SK-N-MC (cell line): ENCODE data around the gene KIFC3.
"Not testable (repeated sequence)": the region's sequence is repeated elsewhere in the genome, so short reads cannot be mapped to it uniquely, and the experiment has no call there.

Experiments
- DNase-seq: peaks from one replicate; pipeline ENCODE4 v3.0.0-alpha.2; 2011; ENCODE audit warnings: low read depth, low spot score
- H3K27ac ChIP-seq: fragments of 200-600 bp; sonication (generic); 2 replicates; pipeline ENCODE4 v1.5.1; 2016; ENCODE audit warnings: mixed run types
- H3K36me3 ChIP-seq: fragments of 200-600 bp; sonication (generic); 2 replicates; pipeline ENCODE4 v1.6.1; 2017; ENCODE audit warnings: antibody characterized with exemption, low read length, mixed read lengths; ENCODE audit not compliant: insufficient read depth
- H3K4me3 ChIP-seq: fragments of 200-600 bp; sonication (generic); 2 replicates; pipeline ENCODE4 v1.5.1; 2016
- H3K9ac ChIP-seq: fragments of 200-600 bp; sonication (generic); 2 replicates; pipeline ENCODE4 v1.8.0; 2017; ENCODE audit warnings: mixed run types, mixed read lengths; ENCODE audit not compliant: insufficient read length
- H3K9me3 ChIP-seq: fragments of 200-600 bp; sonication (generic); 2 replicates; pipeline ENCODE4 v1.6.1; 2017; ENCODE audit warnings: low read depth, mild to moderate bottlenecking, antibody characterized with exemption, low read length, moderate library complexity, mixed read lengths
- EZH2 ChIP-seq: fragments of 200-600 bp; sonication (generic); IDR thresholded peaks from one replicate; pipeline ENCODE4 v1.6.1; 2017; ENCODE audit warnings: antibody characterized with exemption
- FOXP2 ChIP-seq: optimal IDR thresholded peaks from 2 replicates; pipeline ENCODE3; 2011; ENCODE audit warnings: mild to moderate bottlenecking, moderate library complexity; ENCODE audit not compliant: insufficient read depth; ENCODE audit errors: extremely low read length, control extremely low read depth
- POLR2AphosphoS5 ChIP-seq: IDR thresholded peaks from 2 replicates; pipeline ENCODE4 v1.6.1; 2012; ENCODE audit warnings: mild to moderate bottlenecking, low read depth, low read length, borderline replicate concordance

KIFC3 gene

DNA sequence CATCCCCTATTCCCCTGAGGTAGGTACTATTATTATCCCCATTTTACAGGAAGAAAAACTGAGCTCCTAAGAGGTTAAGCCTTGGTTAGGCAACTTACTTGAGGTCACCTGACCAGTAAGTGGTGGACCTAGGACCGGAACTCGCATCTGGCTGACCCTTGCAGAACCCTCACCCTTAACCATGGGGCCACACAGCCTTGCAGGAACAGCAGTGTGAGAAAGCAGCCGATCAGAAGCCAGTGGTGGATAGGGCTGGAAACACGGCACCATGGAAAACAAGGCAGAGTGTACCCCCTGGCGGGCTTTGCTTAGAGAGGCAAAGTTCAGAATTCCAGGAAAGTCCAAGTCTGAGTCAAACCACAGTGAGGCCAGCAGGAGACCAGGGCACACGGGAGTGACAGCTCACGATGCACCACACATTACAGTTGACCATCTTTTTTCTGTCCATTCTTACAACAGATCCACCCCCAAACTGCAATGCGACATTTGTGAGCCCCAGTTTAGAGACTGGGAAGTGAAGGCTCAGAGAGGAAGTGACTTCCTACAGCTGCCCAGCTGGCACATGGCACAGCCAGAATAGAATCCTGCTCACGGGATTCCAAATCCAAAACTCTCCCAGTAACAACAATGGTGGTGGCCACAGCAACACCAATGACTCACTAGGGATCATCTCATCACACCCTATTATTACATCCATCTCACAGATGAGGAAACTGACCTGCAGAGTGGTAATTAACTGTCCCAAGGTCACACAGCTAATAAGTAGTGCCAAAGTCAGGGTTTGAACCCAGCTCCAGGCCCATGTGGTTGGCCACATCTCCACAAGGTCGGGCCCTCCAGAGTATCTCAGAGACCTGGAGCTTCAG is 20.3 kb downstream of the KIFC3 start:
- no peak overlapping the region for H3K4me3 ChIP-seq
- no peak for DNase-seq
- no peaks in the 10 kb centered on the region; the same call in 1 of the 2 replicates for H3K36me3 ChIP-seq
- no peak overlapping the region for H3K9ac ChIP-seq
- H3K9me3 ChIP-seq: no peaks in the 10 kb centered on the region
- H3K27ac ChIP-seq: no peak overlapping the region
- TF ChIP-seq POLR2AphosphoS5 (no peak), FOXP2 (no peak), EZH2 (no peak)

DNA sequence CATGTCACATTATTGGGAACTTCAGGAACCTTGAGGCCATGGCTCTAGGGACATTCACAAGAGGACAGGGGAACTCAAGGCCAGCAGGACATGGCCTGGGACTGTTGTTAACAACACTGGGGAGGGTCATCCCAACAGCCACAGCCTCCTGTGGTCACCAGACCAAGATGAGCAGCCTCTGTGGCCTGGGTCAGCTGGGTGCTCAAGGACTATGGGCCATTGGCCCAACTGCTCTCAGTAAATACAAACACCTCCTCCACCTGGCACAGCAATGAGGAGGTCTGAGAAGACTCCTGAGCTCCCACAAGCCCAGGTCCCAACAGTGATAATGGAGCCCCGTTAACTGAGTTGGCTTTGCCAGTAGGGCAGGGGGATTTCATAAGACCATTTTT is 20.9 kb downstream of the KIFC3 start:
- Histone ChIP-seq H3K4me3 (no peak overlapping the region), H3K36me3 (no peaks in the 10 kb centered on the region; the same call in 1 of the 2 replicates), H3K27ac (no peak overlapping the region)

DNA sequence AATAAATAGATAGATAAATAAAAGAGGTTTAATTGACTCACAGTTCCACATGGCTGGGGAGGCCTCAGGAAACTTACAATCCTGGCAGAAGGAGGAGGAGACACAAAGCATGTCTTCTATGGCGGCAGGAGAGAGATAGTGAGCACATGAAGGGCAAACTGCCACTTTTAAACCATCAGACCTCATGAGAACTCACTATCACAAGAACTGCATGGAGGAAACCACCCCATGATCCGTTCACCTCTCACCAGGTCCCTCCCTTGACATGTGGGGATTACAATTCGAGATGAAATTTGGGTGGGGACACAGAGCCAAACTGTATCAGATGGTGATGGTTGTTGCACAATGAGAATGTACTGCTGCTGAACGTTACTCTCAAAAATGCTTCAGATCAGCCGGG is 22.5 kb downstream of the KIFC3 start:
- not testable (repeated sequence) for H3K36me3 ChIP-seq

More for the DNA sequence above, 20.9 kb downstream of the KIFC3 start:
- no peaks in the 10 kb centered on the region for H3K9me3 ChIP-seq
- TF ChIP-seq FOXP2: no peak
- no peak for TF ChIP-seq EZH2
- TF ChIP-seq POLR2AphosphoS5: no peak
- no peak for DNase-seq
- no peak overlapping the region for H3K9ac ChIP-seq

DNA sequence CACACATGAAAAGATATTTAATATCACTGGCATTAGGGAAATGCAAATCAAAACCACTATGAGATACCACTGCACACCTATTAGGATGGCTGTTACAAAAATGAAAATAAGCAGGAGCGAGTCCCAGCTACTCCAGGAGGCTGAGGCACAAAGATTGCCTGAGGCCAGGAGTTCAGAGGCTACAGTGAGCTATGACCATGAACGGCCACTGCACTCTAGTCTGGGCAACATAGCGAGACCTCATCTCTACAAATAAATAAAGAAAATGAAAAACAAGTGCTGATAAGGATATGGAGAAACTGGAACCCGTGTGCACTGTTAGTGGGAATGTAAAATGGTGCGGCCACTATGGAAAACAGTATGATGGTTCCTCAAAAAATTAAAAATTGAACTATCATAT is 23.6 kb downstream of the KIFC3 start:
- DNase-seq: no peak
- H3K27ac ChIP-seq: no peak overlapping the region
- no peaks in the 10 kb centered on the region; the same call in 1 of the 2 replicates for H3K36me3 ChIP-seq
- H3K9ac ChIP-seq: no peak overlapping the region
- TF ChIP-seq POLR2AphosphoS5: no peak
- no peak overlapping the region for H3K4me3 ChIP-seq
- no peaks in the 10 kb centered on the region for H3K9me3 ChIP-seq

More for the DNA sequence above, 22.5 kb downstream of the KIFC3 start:
- not testable (repeated sequence) for H3K4me3 ChIP-seq, H3K27ac ChIP-seq, H3K9ac ChIP-seq, H3K9me3 ChIP-seq, DNase-seq

DNA sequence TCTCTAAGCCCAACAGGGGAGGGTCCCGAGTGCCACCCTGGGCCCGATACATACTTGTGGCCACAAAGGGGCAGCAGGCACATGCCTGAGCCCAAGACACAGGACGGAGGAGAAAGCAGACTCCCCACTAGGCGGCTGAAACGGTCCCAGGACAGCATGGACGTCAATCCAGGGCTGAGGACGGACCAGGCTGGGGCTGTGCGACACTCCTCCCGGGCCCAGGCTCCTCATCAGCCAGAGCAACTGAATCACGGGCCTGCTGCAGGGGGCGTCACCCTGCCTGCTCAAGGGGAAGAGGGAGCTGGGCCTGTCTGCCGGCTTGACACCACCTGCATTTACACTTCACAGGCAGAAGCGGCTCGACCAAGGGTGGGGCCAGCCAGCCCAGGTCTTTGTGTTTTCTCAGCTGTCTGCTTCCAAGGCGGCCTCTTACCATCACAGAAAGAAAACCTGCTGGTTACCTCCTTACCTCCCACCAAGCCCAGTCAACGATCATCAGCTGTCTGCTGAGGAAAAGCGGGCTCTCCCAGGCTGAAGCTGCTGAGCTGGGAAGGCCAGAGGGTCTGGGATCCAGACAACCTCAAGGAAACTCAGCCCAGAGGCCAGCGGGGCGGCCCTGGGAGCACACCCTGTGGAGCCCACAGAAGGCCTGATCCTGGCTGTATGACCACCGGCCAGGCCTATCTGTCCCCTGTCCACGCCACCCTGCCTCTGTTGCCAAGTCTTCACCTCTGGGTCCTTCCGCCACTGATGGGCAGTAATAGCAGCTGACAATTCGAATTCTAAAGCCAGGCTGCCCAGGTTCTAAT is 26.4 kb downstream of the KIFC3 start:
- H3K9me3 ChIP-seq: no peaks in the 10 kb centered on the region
- TF ChIP-seq POLR2AphosphoS5: no peak
- TF ChIP-seq EZH2: no peak
- no peak for TF ChIP-seq FOXP2
- no peak overlapping the region for H3K27ac ChIP-seq
- H3K9ac ChIP-seq: no peak overlapping the region
- no peak for DNase-seq
- no peak overlapping the region for H3K4me3 ChIP-seq
- H3K36me3 ChIP-seq: no peaks in the 10 kb centered on the region; the same call in 1 of the 2 replicates

DNA sequence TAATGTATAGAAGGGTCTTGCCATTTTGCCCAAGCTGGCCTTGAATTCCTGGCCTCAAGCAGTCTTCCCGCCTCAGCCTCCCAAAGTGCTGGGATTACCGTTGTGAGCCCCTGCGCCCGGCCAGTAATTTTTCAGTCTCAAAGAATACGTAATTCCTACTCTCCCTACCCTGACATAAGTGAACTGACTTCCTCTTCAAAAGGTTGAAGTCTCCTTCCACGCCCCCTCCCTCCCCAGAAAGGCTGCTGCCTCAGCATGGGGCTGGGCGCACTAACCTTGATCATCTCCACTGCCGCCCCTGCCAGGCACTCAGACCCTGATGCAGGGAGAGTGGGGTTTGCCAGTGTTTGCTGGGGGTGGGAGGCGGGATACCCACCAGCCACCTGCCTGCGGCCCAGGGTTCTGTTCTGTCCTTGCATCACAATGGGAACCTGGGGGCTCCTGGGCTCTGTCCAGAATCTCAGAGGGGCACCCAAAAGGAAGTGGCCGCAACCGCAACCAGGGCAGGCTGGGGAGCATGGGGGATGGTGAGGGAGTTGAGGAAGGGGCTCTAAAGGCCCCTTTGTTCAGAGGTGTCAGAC is 27.5 kb downstream of the KIFC3 start:
- Histone ChIP-seq H3K9ac (no peak overlapping the region), H3K27ac (no peak overlapping the region), H3K36me3 (no peaks in the 10 kb centered on the region; the same call in 1 of the 2 replicates), H3K4me3 (no peak overlapping the region), H3K9me3 (no peaks in the 10 kb centered on the region)
- TF ChIP-seq POLR2AphosphoS5: no peak
- no peak for TF ChIP-seq EZH2
- no peak for TF ChIP-seq FOXP2
- no peak for DNase-seq

DNA sequence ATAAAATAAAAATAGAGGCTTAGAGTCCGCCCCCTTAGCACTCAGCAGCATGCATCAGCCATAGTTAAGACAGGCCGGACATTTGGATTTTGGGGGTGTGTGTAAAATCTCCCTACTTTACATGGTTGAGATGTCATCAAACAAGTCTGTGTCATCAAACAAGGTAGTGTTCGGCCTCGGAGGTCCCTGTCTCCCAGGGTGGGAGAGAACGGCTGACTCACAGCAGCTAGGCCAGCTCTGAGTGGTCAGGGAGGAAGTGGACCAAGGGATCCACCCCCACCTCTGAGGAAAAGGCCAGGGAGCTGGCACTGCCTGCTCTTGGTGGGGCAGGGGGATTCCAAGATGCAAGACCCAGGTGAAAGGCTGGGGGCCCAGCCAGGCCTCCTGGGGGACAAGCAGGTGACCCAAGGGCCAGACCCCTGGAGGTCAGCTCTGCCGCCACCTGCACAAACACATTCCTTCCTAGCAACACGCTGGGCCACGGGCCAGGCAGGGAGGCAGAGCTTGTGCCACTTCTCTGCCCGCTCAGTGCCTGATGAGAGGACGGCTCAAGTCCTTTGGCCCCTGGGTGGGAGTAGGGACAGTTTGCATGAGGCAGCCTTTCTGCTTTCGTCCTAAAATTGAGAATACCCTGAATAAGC is 28.5 kb downstream of the KIFC3 start:
- no peak overlapping the region for H3K9ac ChIP-seq
- no peak for DNase-seq
- no peaks in the 10 kb centered on the region for H3K9me3 ChIP-seq
- H3K4me3 ChIP-seq: no peak overlapping the region
- no peaks in the 10 kb centered on the region; the same call in 1 of the 2 replicates for H3K36me3 ChIP-seq
- H3K27ac ChIP-seq: no peak overlapping the region
- TF ChIP-seq FOXP2 (no peak), POLR2AphosphoS5 (no peak), EZH2 (no peak)

DNA sequence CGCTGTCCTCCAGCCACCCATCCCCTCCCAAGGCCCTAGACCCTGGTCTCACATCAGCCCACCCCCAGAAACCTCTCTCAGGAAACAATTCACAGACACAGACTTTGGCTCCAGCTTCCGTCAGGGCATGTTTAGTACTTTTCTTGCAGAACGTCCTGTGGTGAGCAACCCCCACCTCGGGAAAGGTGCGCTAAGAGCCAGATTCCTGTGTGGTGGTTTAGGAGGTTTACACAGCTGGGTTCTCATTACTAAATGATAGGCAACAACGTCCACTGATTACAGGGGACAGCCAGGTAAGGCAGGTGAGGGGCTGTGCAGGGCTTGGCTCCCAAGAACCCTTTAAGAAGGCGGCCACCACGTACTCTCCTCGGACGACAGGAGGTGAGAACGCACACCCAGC is 29.3 kb downstream of the KIFC3 start:
- H3K4me3 ChIP-seq: no peak overlapping the region
- H3K9me3 ChIP-seq: no peaks in the 10 kb centered on the region
- DNase-seq: no peak
- no peak for TF ChIP-seq POLR2AphosphoS5
- no peak for TF ChIP-seq EZH2
- TF ChIP-seq FOXP2: no peak
- H3K9ac ChIP-seq: no peak overlapping the region
- no peaks in the 10 kb centered on the region; the same call in 1 of the 2 replicates for H3K36me3 ChIP-seq
- no peak overlapping the region for H3K27ac ChIP-seq
